HG03159 (cell line): Measurements from ENCODE around the gene USF3.

Experiments
- ATAC-seq: cut with Tn5 transposase; IDR thresholded peaks from one replicate; pipeline ENCODE4 v1.9.1; 2021; ENCODE audit warnings: mild to moderate bottlenecking, moderate library complexity; ENCODE audit not compliant: unreplicated experiment

The USF3 gene

GRCh38 chr3:113698956-113699355, 2.5 kb upstream of the USF3 start:
- no peak for ATAC-seq

GRCh38 chr3:113698213-113698742, 1.8 kb upstream of the USF3 start:
- ATAC-seq, result no peak

- no peak for ATAC-seq
Measured at GRCh38 chr3:113697500-113698090, 1.2 kb upstream of the USF3 start.

GRCh38 chr3:113696658-113697499, 437 bp upstream of the USF3 start:
- peak; percentile 95 for ATAC-seq

- ATAC-seq, result no peak
Measured at GRCh38 chr3:113695431-113695785, 1.0 kb downstream of the USF3 start.

GRCh38 chr3:113690482-113690881, 6.0 kb downstream of the USF3 start:
- ATAC-seq, result no peak

GRCh38 chr3:113685956-113686721, 10.3 kb downstream of the USF3 start:
- ATAC-seq, result no peak

- ATAC-seq, result no peak
Measured at GRCh38 chr3:113685124-113685523, 11.3 kb downstream of the USF3 start.

- no peak for ATAC-seq
Measured at GRCh38 chr3:113684271-113684819, 12.1 kb downstream of the USF3 start.

- no peak for ATAC-seq
Measured at GRCh38 chr3:113678773-113679172, 17.7 kb downstream of the USF3 start.

GRCh38 chr3:113677737-113678136, 18.7 kb downstream of the USF3 start:
- ATAC-seq, result no peak

- no peak for ATAC-seq
Measured at GRCh38 chr3:113676261-113676660, 20.2 kb downstream of the USF3 start.

GRCh38 chr3:113673593-113673992, 22.8 kb downstream of the USF3 start:
- ATAC-seq, result no peak

- no peak for ATAC-seq
Measured at GRCh38 chr3:113668015-113668414, 28.4 kb downstream of the USF3 start.

- no peak for ATAC-seq
Measured at GRCh38 chr3:113664523-113665094, 31.8 kb downstream of the USF3 start.

- ATAC-seq, result no peak
Measured at GRCh38 chr3:113663761-113664160, 32.7 kb downstream of the USF3 start.

- no peak for ATAC-seq
Measured at GRCh38 chr3:113663324-113663750, 33.1 kb downstream of the USF3 start.

- no peak for ATAC-seq
Measured at GRCh38 chr3:113662824-113663223, 33.6 kb downstream of the USF3 start.

GRCh38 chr3:113660896-113661295, 35.5 kb downstream of the USF3 start:
- no peak for ATAC-seq

GRCh38 chr3:113660458-113660857, 36.0 kb downstream of the USF3 start:
- ATAC-seq, result no peak

- no peak for ATAC-seq
Measured at GRCh38 chr3:113659996-113660395, 36.4 kb downstream of the USF3 start.
